Measurements from ENCODE around the gene BBS9.

The BBS9 gene

GRCh38 chr7:33351709-33352108 is 222.3 kb downstream of the BBS9 start:
- no peaks in the 10 kb centered on the region for H3K27me3 ChIP-seq (ENCODE audit: low read depth, low read length)
- H3K4me2 ChIP-seq (ENCODE audit: low read length) = no peak overlapping the region
- no peak overlapping the region for H3K4me3 ChIP-seq (ENCODE audit: low read length)
- H3K27ac ChIP-seq (ENCODE audit: low read length) = no peak overlapping the region
- no peaks in the 10 kb centered on the region for H3K79me2 ChIP-seq (ENCODE audit: low read length)
- no peaks in the 10 kb centered on the region for H3K9me3 ChIP-seq (ENCODE audit: insufficient read depth, low read length)
- no peak overlapping the region for H2AFZ ChIP-seq (ENCODE audit: low read depth, low read length)
- H3K4me1 ChIP-seq (ENCODE audit: low read length) = no peaks in the 10 kb centered on the region
- no peaks in the 10 kb centered on the region for H3K36me3 ChIP-seq (replicated peaks; ENCODE audit: low read depth, low read length)
- no peaks in the 10 kb centered on the region for H4K20me1 ChIP-seq (ENCODE audit: insufficient read depth, low read length)
- no peak overlapping the region for H3K9ac ChIP-seq (ENCODE audit: low read length)
- TF ChIP-seq CTCF (IDR thresholded peaks at IDR 0.05; ENCODE audit: low read depth, low read length) (no peak), EZH2phosphoT487 (IDR thresholded peaks at IDR 0.05; ENCODE audit: low read depth) (no peak)

GRCh38 chr7:33354201-33354600 is 224.8 kb downstream of the BBS9 start:
- no peaks in the 10 kb centered on the region for H3K36me3 ChIP-seq (replicated peaks; ENCODE audit: low read depth, low read length)
- H3K27me3 ChIP-seq (ENCODE audit: low read depth, low read length) = no peaks in the 10 kb centered on the region
- H2AFZ ChIP-seq (ENCODE audit: low read depth, low read length) = no peak overlapping the region
- H3K27ac ChIP-seq (ENCODE audit: low read length) = no peak overlapping the region
- H3K9ac ChIP-seq (ENCODE audit: low read length) = no peak overlapping the region
- no peak overlapping the region for H3K4me3 ChIP-seq (ENCODE audit: low read length)
- no peaks in the 10 kb centered on the region for H3K9me3 ChIP-seq (ENCODE audit: insufficient read depth, low read length)
- no peaks in the 10 kb centered on the region for H3K4me1 ChIP-seq (ENCODE audit: low read length)
- no peaks in the 10 kb centered on the region for H3K79me2 ChIP-seq (ENCODE audit: low read length)
- H3K4me2 ChIP-seq (ENCODE audit: low read length) = no peak overlapping the region
- no peaks in the 10 kb centered on the region for H4K20me1 ChIP-seq (ENCODE audit: insufficient read depth, low read length)
- TF ChIP-seq EZH2phosphoT487 (IDR thresholded peaks at IDR 0.05; ENCODE audit: low read depth) (no peak), CTCF (IDR thresholded peaks at IDR 0.05; ENCODE audit: low read depth, low read length) (no peak)

DNA sequence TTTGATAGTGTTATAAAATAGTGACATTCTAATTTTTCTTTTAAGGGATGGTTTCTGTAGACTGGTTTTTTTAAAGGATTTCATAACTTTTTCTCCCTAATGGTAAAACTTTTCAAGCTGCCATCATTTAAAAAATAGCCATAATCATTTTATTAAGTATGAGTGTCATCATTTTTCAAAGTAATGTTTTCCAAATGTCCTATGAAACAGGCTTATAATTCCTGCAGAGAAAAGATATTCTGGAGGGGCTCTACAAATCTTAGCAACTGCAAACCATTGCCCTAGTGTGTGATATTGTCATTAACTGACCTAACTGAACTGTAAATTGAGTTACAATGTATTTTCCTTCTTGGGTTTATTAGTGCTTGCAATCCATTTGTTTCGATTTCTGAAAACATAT is 226.0 kb downstream of the BBS9 start:
- H3K27me3 ChIP-seq (ENCODE audit: low read depth, low read length) = no peaks in the 10 kb centered on the region
- no peak overlapping the region for H2AFZ ChIP-seq (ENCODE audit: low read depth, low read length)
- no peaks in the 10 kb centered on the region for H3K36me3 ChIP-seq (replicated peaks; ENCODE audit: low read depth, low read length)
- no peak overlapping the region for H3K4me2 ChIP-seq (ENCODE audit: low read length)
- H3K79me2 ChIP-seq (ENCODE audit: low read length) = no peaks in the 10 kb centered on the region
- TF ChIP-seq EZH2phosphoT487 (IDR thresholded peaks at IDR 0.05; ENCODE audit: low read depth) (no peak), CTCF (IDR thresholded peaks at IDR 0.05; ENCODE audit: low read depth, low read length) (no peak)
- H3K4me1 ChIP-seq (ENCODE audit: low read length) = no peaks in the 10 kb centered on the region
- no peaks in the 10 kb centered on the region for H3K9me3 ChIP-seq (ENCODE audit: insufficient read depth, low read length)
- H3K4me3 ChIP-seq (ENCODE audit: low read length) = no peak overlapping the region
- H4K20me1 ChIP-seq (ENCODE audit: insufficient read depth, low read length) = no peaks in the 10 kb centered on the region
- no peak overlapping the region for H3K9ac ChIP-seq (ENCODE audit: low read length)
- no peak overlapping the region for H3K27ac ChIP-seq (ENCODE audit: low read length)

DNA sequence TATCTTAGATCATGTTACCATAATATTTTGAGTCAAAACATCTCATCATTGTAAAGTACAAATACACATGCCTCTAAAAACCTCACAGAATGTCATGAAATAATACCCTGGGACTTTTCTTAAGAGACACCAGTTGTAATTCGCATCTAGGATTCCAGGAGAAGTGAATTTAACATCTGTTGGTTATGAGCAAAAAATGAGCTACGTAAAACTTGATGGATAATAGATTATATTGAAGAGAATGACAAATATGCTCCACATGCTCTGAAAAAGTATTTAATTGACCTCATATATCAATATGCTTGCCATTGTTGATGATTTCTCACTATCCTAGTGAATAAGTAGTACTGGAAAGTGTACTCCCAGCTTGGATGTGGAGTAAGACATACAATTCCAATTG is 227.0 kb downstream of the BBS9 start:
- Histone ChIP-seq H3K27me3 (ENCODE audit: low read depth, low read length) (no peaks in the 10 kb centered on the region), H3K4me1 (ENCODE audit: low read length) (no peaks in the 10 kb centered on the region), H3K79me2 (ENCODE audit: low read length) (no peaks in the 10 kb centered on the region)

More for the DNA sequence above, 227.0 kb downstream of the BBS9 start:
- TF ChIP-seq CTCF (IDR thresholded peaks at IDR 0.05; ENCODE audit: low read depth, low read length) = no peak
- TF ChIP-seq EZH2phosphoT487 (IDR thresholded peaks at IDR 0.05; ENCODE audit: low read depth) = no peak
- Histone ChIP-seq H4K20me1 (ENCODE audit: insufficient read depth, low read length) (no peaks in the 10 kb centered on the region), H3K27ac (ENCODE audit: low read length) (no peak overlapping the region), H3K4me3 (ENCODE audit: low read length) (no peak overlapping the region), H3K9me3 (ENCODE audit: insufficient read depth, low read length) (no peaks in the 10 kb centered on the region), H3K4me2 (ENCODE audit: low read length) (no peak overlapping the region), H3K9ac (ENCODE audit: low read length) (no peak overlapping the region), H3K36me3 (replicated peaks; ENCODE audit: low read depth, low read length) (no peaks in the 10 kb centered on the region), H2AFZ (ENCODE audit: low read depth, low read length) (no peak overlapping the region)

Measured in OCI-LY3 (cell line).